Ascending aorta (tissue), 2 donors: Measurements from ENCODE around the gene TPM2. TPM values are rescaled to one million over a fixed set of nuclear protein-coding genes. Genes with fewer than 3 reads are reported as not detected.

Source experiments
- DNase-seq, 2 donors: peaks; one replicate each; pipeline ENCODE4 v3.0.0-alpha.2; 2019; ENCODE audit warnings: low spot score in 2 of 2
- H3K27ac ChIP-seq, 2 donors: fragments of 200-600 bp; sonication (generic); one replicate each; pipeline ENCODE4 v1.5.1; 2016 to 2017; ENCODE audit warnings: mild to moderate bottlenecking in 1 of 2
- H3K27me3 ChIP-seq: fragments of 200-600 bp; sonication (generic); one replicate; pipeline ENCODE4 v1.5.1; 2017
- H3K36me3 ChIP-seq, 2 donors: fragments of 200-600 bp; sonication (generic); one replicate each; pipeline ENCODE4 v1.5.1; 2016
- H3K4me1 ChIP-seq, 2 donors: fragments of 200-600 bp; sonication (generic); one replicate each; pipeline ENCODE4 v1.5.1; 2016 to 2017; ENCODE audit warnings: mild to moderate bottlenecking in 1 of 2
- H3K4me3 ChIP-seq, 2 donors: fragments of 200-600 bp; sonication (generic); one replicate each; pipeline ENCODE4 v1.5.1; 2016 to 2017; ENCODE audit warnings: mild to moderate bottlenecking in 1 of 2
- H3K9me3 ChIP-seq, 2 donors: fragments of 200-600 bp; sonication (generic); one replicate each; pipeline ENCODE4 v1.5.1; 2016
- intact Hi-C: fragments of 100-400 bp; cut with DNase I; formaldehyde crosslinking; loops from one replicate; pipeline ENCODE4 v1.15.1; 2023
- total RNA-seq: library from RNA; depleted of rRNA; stranded (reverse); fragments of >200 nt; gene quantifications from one replicate; pipeline ENCODE4 v1.1.0, GENCODE V29; 2016
- TF ChIP-seq, protein P1 (sequence below), 3 experiments: fragments of 200-600 bp in 2 of 3; fragments of 450-650 bp in 1 of 3; sonication (generic) in 2 of 3; IDR thresholded peaks; one replicate each; pipeline ENCODE4 v1.5.1; 2016 to 2019; ENCODE audit warnings: antibody characterized with exemption in 3 of 3, mild to moderate bottlenecking in 1 of 3, moderate library complexity in 1 of 3

Gene TPM2
- 1,923 TPM for total RNA-seq

DNA sequence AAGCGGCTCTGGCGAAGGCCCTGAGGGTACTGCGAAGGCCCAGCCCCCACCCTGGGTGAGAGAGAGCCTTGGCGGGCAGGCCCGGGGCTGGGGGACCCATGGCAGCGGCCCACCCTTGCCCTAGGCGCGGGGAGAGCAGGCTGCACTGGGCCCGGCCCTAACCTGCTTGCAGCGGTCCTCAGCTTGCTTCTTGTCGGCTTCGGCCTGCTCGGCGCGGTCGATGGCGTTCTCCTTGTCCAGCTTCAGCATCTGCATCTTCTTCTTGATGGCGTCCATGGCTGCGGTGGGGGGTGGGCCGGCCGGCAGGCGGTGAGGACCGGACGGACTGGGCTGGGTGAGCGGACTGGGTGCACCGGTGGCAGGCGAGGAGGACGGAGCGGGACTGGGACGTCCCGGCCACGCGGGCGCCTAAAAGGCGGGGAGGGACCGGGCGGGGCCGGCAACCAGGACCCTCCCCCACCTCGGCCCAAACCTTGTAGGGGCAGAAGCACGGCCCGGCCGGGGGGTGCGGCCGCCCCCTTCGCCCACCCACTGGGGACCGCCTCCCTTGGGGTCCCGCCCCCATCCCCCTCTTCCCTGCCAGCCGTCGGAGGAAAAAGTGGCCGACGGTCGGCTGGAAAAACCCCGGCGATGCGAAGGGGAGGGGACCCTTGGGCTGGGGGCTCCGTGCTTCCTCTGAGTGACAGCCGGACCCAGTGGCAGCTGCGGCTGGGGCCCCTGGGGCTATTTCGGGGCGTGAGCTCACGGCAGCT lies at the start of gene TPM2:
TSS of gene TPM2 (minus strand) at position 384 of the 752 bp plus-strand sequence. CDS start at position 276, 108 bp downstream.
- Histone ChIP-seq H3K4me3 (peak within 1 kb of the TSS; percentile 83 to 93), H3K9me3 (no peaks in the 10 kb centered on the region), H3K36me3 (peaks cover 36 to 47% of the 10 kb centered on the region in 2 donors), H3K4me1 (peaks cover 5 to 28% of the 10 kb centered on the region in 2 donors), H3K27ac (peak within 1 kb of the TSS; percentile 93 to 97), H3K27me3 (no peaks in the 10 kb centered on the region)
- intact Hi-C loops, result loop anchor here (1.0 to 10.0 kb wide), 4 partner anchors 32 to 195 kb away; partner anchors contain the start of genes RUSC2 and TESK1
- peak; percentile 67 to 93 for DNase-seq
- TF ChIP-seq, protein P1, sequence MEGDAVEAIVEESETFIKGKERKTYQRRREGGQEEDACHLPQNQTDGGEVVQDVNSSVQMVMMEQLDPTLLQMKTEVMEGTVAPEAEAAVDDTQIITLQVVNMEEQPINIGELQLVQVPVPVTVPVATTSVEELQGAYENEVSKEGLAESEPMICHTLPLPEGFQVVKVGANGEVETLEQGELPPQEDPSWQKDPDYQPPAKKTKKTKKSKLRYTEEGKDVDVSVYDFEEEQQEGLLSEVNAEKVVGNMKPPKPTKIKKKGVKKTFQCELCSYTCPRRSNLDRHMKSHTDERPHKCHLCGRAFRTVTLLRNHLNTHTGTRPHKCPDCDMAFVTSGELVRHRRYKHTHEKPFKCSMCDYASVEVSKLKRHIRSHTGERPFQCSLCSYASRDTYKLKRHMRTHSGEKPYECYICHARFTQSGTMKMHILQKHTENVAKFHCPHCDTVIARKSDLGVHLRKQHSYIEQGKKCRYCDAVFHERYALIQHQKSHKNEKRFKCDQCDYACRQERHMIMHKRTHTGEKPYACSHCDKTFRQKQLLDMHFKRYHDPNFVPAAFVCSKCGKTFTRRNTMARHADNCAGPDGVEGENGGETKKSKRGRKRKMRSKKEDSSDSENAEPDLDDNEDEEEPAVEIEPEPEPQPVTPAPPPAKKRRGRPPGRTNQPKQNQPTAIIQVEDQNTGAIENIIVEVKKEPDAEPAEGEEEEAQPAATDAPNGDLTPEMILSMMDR (IDR thresholded peaks at IDR 0.05), result no peak

DNA sequence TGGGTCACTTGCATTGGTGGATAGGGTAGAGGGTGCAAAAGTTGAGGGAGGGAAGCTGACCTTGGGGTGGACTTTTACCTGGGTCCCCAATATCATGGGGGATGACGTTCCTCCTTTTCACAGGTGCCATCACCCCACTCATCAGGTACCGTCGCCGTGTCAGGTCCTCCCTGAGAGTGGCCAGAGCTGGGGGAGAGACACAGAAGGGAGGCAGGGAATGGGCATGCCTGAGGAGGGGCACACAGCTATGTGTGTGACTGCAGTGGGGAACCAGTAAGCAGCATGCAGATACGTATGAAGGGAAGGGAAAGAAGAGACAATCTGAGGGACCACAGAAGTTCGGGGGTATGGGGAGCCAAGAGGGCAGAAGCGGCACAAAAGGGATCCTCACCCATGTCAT lies 49.2 kb upstream of the TPM2 start:
- Histone ChIP-seq H3K27ac (no peak overlapping the region), H3K9me3 (no peaks in the 10 kb centered on the region), H3K4me1 (peaks cover 2 to 11% of the 10 kb centered on the region in 2 donors), H3K27me3 (no peaks in the 10 kb centered on the region), H3K4me3 (no peak overlapping the region), H3K36me3 (peaks cover 82 to 90% of the 10 kb centered on the region in 2 donors)
- TF ChIP-seq, protein P1 (IDR thresholded peaks at IDR 0.05), result no peak
- intact Hi-C loops, result loop anchor here (5.0 to 10.0 kb wide), 2 partner anchors 143 to 624 kb away; partner anchors contain the start of gene ATOSB
- DNase-seq, result no peak

DNA sequence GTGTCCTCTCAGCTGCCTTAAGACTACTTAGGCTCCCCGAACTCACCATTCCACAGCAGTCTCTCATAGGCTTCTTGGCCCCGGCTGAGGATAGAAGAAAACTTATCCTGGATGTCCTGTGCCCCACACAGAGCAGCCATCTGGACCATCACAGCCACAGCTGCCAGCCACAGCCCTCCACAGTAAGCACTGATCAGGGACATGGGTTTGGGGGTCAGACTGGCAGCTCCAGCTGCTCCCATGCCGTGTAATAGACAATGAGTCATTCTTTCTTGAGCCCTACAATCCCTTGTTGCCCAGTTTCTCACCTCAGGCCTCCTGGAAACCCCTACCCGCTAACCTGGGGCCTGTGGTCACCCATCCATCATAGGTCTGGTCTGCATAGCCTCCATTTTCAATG lies 48.5 kb upstream of the TPM2 start:
- no peak for DNase-seq
- no peak overlapping the region for H3K4me3 ChIP-seq
- H3K27me3 ChIP-seq, result no peaks in the 10 kb centered on the region
- intact Hi-C loops, result loop anchor here (5.0 to 10.0 kb wide), 2 partner anchors 144 to 623 kb away; partner anchors contain the start of gene ATOSB
- H3K9me3 ChIP-seq, result no peaks in the 10 kb centered on the region
- H3K36me3 ChIP-seq, result peaks cover 74 to 83% of the 10 kb centered on the region in 2 donors
- H3K4me1 ChIP-seq, result peaks cover 10 to 19% of the 10 kb centered on the region in 2 donors
- TF ChIP-seq, protein P1 (IDR thresholded peaks at IDR 0.05), result no peak
- no peak overlapping the region for H3K27ac ChIP-seq

DNA sequence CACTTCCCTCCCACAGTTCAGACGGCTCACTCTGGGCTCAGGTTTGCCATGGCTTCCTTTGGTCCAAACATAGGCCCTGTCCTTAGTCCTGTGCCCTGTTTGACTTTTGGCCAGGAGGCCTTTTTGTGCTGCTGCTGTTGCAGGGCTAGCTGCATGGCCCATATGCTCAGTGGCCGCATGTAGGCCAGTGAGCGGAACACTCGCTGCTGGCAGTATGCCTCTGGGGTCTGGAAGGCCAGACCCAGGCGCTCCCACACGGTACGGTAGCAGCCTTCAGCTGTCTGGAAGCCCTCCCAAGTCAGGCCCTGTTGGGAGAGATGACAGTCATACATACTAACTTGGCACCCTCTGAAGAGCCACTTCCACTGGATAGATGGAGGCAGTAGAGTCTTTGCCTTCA lies 47.4 kb upstream of the TPM2 start:
- TF ChIP-seq, protein P1 (IDR thresholded peaks at IDR 0.05), result no peak
- no peak overlapping the region for H3K27ac ChIP-seq
- peaks cover 10 to 21% of the 10 kb centered on the region in 2 donors for H3K4me1 ChIP-seq
- no peaks in the 10 kb centered on the region for H3K9me3 ChIP-seq
- DNase-seq, result no peak
- no peak overlapping the region for H3K4me3 ChIP-seq
- intact Hi-C loops, result loop anchor here (5.0 to 10.0 kb wide), 2 partner anchors 145 to 622 kb away; partner anchors contain the start of gene ATOSB
- peaks cover 71 to 74% of the 10 kb centered on the region in 2 donors for H3K36me3 ChIP-seq
- H3K27me3 ChIP-seq, result no peaks in the 10 kb centered on the region

DNA sequence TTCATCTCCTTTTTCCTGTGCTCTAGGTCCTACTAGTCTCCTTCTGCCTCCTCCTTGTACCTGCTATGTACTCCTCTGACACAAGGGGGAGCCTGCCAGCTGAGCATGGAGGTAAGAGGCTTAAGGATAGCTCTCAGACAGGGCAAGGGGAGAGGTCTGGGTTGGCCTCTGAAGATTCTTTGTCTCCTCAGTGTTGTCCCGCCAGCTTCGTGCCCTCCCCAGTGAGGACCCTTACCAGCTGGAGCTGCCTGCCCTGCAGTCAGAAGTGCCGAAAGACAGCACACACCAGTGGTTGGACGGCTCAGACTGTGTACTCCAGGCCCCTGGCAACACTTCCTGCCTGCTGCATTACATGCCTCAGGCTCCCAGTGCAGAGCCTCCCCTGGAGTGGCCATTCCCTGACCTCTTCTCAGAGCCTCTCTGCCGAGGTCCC lies 46.5 kb upstream of the TPM2 start:
- no peak overlapping the region for H3K4me3 ChIP-seq
- peaks cover 63 to 67% of the 10 kb centered on the region in 2 donors for H3K36me3 ChIP-seq
- peak in 1 of 2 donors; percentile 83 for DNase-seq
- H3K27me3 ChIP-seq, result no peaks in the 10 kb centered on the region
- H3K27ac ChIP-seq, result peak overlapping the region in 1 of 2 donors; percentile 27
- no peaks in the 10 kb centered on the region for H3K9me3 ChIP-seq
- intact Hi-C loops, result loop anchor here (5.0 to 10.0 kb wide), 2 partner anchors 146 to 621 kb away; partner anchors contain the start of gene ATOSB
- peaks cover 10 to 21% of the 10 kb centered on the region in 2 donors for H3K4me1 ChIP-seq
- TF ChIP-seq, protein P1 (IDR thresholded peaks at IDR 0.05), result peak; percentile 73 to 82 (median 81)
